CD4-positive, alpha-beta T cell treated with Interleukin-6 for 4 hours (primary cell): Measurements from ENCODE around the gene SHISA9.

ENCODE experiments used
- DNase-seq: peaks from one replicate; pipeline ENCODE4 v3.0.0-alpha.2; 2020; ENCODE audit warnings: mixed read lengths

SHISA9 gene

DNA sequence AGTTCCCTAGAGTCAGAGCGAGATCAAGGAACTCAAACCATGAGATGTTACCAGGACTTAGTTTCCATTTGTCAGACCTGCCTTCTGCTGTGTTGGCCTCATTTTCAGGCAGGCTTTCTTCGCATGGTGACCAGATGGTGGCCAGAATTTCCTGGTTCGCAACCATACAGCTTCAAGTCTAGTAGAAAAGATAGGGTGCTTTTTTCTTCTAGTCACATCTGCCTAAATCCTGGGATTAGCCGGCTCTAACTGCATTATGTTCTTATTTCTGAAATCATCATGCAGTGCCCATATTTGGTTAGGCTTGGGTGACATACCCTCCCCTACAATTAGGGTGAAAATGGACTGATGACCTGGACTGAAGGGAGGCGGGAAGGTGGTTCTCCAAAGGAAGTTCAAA lies 131.5 kb downstream of the SHISA9 start:
- DNase-seq: no peak

DNA sequence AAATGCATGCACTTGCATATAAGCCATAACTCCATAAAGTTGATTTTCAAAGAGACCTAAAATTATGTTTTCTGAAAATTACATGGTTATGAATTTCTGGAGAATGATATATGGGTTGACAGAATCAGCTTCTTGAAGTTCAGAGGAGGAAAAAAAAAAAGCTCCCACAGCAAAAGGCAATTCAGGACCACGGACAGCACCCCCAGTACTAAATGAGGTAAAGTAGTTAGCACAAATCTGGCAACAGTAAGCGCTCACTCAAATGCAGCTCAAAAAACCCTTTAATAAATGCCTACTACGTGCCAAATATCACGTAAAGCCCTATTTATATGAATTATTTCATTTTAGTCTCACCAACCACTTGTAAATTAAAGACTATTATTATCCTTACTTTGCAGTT lies 135.2 kb downstream of the SHISA9 start:
- DNase-seq: peak; percentile 1

DNA sequence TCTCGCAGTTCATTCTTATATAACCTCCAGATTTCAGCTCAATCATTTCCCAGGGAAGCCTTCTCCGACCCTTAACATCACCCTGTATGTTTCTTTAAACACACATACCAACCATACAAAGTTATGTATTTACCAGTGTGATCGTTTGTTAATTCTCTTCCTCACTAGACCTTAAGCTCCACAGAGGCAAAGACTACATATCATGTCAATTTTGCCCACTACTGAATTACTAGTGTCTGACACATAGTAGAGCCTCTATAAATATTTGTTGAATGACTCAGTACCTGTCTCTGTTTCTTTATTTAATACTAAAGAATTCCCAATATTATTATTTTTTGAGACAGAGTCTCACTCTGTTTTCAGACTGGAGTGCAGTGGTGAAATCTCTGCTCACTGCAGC lies 137.2 kb downstream of the SHISA9 start:
- DNase-seq: no peak

DNA sequence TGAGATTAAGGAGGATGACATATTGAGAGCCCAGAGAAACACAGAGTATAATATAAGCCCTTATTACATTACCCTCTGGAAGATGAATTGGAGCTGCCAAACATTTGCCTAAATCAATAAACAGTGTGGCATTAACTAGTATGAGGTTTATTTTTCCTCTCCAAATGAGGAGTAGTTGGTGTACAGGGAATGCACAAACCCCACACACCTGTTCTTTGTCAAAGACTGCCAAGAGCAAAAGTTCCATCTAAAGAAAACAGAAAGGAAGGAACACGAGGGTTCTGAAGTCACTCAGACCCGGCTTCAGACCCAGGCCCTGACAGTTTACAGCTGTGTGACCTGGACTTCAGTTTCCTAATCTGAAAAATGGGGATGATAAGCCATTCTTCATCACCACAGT lies 138.1 kb downstream of the SHISA9 start:
- no peak for DNase-seq

DNA sequence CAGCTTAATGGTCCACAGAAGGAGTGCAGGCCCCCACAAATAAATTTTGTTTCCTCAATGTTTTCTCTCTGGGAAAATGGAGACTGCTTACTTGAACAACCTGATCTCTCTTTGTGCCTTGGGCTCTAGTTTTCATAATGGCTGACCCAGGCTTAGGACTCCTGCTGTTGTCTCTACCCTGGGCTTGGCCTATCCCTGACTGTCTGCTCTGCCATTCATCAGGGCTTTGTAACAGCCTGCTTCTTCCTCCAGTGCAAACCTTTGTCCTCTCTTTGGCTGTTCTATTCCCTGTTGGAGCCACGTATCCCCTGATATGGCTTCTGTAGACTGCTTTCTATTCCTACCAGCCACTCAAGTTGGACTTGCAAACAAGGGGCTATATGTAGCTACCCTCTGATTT lies 139.8 kb downstream of the SHISA9 start:
- no peak for DNase-seq

DNA sequence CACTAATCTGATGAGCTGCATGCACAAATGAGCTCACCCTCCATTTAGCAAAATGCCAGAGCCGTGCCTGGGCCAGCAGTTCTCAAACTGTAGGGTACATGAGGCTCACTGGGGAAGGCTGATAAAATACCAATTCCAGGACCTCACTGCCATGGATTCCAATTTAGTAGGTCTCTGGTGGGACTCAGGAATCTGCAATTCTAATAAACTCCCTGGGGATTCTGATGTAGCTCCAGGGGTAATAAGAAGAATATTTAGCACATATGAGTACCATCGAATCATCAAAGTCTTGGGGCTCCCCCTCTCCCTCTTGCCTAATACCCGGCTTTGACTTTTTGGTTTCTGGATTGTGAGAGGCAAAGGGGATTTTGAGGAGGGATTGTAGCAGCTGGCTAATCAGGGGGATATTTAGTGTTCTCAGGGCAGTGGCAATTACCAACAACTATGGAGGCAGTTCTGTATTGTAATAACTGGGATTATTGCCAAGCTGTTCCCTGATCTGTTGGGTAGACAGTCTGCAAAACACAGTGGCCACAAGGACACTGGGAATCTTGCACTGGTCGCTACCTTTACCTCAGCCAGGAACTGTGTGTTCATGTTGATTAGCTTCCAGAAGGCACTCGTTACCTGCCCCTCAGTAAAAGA lies 140.4 kb downstream of the SHISA9 start:
- DNase-seq: no peak

DNA sequence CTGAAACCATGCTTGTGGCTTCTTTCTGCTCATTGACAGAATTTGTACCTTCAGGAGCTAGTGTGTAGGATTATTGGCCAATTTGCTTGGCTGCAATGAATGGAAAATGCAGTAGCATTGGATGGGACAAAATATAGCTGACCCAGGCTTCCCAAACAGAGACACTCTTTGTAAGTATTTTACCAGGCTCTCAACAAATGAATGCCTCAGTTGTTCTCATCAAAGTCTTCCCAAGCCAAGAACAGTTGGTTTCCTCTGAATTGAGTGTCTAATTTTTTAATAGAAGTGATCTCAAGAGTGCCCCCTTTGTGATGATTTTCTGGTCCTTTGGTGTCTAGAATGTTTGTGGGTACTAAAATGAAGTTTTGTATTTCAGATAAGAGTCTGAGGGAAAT lies 140.9 kb downstream of the SHISA9 start:
- DNase-seq: no peak

DNA sequence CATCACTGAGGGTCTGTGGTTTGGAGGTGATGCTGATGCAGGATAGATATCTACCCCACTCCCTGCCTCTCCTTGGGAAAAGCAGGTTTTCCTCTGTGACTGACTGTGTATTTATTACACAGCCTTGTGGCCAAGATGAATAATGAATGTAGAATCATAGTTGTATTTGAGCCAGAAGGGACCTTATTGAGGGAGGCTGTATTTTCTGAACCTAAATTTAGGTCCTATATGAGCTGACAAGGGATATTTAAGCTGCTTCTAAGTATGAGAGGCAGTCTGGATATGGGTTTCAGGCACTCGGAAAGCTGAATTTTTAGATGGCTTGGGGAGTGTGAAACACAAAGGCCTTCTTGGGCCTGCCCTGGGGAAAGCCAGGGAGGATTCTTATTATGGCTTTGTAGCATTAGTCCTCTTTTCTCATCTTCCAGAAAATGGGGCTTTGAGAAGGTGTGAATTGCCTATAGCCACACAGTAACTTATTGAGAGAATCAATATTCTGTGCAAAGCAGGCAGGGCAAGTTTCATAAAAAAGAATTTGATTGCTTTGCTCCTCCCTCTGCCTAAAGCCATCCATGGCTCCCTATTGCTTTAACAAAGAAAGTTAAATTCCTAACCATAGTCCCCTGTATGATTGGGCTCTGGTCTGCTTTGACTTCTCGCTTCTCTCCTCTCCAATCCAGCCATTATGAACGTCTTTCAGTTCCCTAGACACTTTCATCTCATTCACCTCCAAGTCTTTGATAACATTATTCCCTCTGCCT lies 144.8 kb downstream of the SHISA9 start:
- no peak for DNase-seq

DNA sequence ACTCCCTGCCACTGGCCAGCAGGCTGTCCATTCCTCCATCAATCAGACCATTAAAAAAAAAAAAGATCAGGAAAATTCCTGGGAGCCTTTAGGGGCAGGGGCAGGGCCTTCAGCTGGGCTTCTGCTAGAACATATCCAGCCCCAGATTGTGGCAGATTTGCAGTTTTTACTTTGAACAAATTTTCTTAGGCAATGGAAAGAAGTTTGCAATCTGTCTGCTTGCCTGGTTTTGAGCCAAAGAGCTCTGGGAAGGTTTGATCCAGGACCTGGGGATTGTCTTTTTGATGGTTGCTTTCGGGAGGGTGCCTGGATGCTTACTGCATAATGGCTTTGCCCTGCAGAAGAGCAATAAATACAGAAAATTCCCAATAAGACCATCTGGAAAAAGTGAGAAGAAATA lies 145.9 kb downstream of the SHISA9 start:
- no peak for DNase-seq

DNA sequence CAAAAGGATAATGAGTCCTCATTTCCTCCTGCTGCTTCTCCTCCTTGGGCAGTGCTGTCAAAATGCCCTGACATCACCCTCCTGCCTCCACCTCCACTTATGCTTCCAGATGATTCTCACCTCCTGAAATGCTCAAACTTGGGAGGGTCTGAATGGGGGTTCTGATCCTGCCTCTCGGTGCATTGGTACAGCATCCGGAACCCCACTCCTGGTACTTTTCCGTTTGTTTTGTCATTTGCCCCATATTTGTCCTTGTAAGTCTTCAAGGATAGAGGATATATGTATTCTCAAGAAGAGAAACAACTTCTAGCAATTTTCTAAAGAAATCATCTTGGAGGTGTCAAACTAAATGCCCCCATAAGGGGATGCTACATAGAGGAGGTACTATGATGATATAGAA lies 148.3 kb downstream of the SHISA9 start:
- DNase-seq: no peak

DNA sequence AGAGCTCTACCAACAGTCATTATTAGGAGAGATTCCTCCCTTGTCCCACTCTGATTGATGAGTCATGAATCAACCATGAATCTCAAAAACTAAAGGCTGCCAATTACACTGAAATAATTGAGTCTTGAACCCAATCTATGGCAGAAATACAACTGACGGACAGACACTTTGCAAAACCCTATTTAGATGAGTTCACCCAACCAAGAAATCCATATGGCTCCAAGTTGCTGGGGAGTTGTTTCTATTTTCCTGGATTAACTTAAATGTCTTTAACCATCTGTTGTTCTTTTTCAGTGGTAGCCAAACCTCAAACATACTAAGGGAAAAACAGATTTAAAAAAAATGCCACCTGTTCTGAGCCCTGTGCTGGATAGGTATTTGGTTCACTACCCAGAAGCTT lies 151.0 kb downstream of the SHISA9 start:
- no peak for DNase-seq

DNA sequence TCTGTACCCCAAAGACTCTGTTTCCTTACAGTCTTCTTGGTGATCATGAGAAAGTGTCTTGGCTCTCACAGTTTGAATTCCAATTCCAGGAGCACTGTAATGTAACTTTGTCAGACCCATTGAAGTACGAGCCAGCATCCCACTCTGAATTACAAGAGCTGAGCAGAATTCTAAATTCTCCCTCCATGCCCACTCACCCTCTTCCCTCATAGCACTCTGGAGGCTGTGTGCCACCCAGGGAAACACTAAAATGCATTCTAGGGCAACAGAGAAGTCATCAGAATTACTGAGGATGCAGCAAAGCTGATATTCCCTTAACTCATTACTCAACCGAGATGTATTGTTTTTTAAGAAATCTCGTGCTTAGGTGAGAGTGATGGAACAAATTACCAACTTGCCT lies 154.1 kb downstream of the SHISA9 start:
- DNase-seq: no peak

DNA sequence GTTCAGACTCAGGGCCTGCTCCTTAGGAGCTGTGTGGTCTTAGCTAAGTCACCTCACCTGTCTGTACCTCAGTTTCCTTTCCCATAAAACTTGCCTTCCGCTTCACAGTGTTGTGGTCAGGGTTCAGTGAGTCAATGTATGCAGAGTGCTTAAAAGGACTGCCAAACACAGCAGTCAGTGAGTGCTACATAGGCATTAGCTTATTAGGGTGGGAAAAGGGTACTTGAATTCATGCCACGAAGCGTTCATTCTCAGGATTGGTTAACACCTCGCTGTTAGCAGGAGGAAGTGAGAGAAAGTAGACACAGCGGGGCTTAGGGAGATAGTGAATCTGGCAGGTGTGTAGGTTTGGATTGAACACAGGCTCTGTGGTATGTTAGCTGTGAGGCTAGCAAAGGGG lies 155.2 kb downstream of the SHISA9 start:
- DNase-seq: no peak

DNA sequence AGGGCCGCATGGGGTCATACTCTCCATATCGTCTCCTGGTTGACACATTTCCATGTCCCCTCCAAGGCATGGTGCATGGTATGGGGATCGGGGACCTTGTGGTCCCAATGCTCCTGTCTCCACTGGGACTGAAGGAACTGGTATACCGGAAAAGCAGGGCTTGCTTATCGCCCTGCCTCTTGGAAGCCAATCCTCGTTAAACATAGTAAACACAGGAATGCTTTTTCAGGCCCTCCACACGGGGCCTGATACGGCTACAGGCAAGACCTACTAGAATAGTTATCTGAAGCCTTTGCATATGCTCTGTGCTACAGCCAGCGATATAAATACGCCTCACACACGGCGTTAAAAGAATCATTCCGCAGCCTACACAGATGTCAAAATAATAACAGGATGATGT lies 159.5 kb downstream of the SHISA9 start:
- no peak for DNase-seq

DNA sequence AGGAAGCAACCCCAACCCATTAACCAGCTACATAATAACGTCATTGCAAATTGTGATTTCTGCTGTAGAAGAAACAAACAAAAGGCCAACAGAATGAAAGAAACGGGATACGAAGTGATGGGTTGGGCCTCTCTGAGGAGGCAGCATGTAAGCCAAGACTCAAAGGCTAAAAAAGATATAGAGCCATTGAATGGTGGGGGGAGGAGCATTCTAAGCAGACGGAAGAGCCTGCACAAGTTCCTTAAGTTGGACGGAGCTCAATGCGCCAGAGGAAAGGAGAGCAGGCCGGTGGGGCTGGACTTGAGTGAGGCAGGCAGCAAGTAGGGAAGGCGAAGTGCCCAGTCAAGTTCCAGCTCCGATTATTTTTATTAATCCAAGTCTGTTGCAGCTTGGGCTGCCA lies 160.3 kb downstream of the SHISA9 start:
- DNase-seq: no peak

DNA sequence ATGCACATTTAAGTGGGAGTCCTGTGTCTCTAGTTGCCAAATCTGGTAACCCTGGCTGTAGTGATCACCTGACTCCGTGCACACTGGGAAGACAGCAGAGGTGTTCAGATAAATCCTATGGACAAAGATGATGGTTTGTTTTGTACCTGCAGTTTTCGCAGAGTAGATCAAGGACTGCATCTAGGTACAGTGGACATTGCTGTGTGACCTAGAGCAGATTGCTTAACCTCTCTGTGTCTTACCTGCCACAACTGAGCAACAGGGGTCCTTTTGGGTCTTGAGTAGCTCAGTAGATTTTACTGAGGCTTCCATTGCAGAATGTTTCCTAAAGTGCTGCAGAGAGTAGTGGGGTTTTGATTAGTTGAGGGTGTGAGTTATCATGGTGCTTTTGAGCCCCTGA lies 160.8 kb downstream of the SHISA9 start:
- no peak for DNase-seq

DNA sequence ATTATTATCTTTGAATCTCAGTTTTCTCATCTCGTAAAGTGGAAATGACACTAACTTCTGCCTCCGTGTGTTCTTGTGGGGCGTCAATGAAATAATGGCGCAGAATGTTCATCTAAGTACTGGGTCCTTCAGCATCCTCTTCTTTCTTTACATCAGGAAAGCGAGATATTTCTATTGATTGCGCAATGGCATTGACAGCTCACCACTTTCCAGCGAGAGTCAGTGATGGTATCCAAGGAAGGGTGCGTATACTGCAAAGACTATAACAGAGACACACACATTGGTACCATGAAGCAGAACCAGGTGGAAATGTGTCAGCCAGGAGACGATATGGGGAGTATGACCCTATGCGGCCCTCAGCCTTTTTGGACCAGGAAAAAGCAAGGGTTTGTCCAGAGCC lies 162.1 kb downstream of the SHISA9 start:
- DNase-seq: no peak

DNA sequence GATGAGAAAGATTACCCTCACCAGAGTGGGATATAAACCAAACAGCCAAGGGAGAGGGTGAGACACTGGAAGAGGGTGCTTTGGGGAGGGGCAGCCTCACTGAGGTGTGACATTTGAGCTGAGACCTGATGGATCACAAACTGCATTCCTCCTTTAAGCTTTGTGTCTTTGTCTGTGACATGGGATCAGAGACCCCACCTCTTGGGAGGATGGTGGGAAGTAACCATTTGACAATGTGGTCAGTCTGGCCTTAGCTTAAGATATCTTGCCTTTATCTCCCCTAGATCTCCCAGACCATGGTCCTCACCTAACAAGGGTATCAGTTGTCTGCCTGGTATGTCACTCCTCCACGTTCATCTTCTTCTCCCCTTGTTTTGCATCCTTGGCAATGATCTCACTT lies 163.4 kb downstream of the SHISA9 start:
- no peak for DNase-seq

DNA sequence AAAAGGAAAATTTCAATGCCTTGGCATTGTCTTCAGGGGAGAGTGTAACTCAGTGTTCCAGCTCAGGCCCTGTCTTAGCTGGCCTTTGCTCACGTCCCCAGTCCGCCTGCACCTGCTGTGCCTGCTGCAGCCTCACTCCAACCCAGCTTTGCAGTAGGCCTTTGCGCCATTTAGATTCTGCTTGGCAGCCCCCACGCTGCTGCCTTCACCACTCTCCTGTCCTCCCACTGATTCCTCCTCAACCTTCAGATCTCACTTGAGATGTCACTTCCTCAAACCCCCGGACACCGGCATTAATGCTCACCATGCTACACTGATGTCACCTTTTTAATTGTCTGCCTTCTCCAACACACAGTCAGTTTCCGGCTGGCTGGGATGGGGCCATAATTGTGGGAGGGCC lies 166.2 kb downstream of the SHISA9 start:
- DNase-seq: no peak

DNA sequence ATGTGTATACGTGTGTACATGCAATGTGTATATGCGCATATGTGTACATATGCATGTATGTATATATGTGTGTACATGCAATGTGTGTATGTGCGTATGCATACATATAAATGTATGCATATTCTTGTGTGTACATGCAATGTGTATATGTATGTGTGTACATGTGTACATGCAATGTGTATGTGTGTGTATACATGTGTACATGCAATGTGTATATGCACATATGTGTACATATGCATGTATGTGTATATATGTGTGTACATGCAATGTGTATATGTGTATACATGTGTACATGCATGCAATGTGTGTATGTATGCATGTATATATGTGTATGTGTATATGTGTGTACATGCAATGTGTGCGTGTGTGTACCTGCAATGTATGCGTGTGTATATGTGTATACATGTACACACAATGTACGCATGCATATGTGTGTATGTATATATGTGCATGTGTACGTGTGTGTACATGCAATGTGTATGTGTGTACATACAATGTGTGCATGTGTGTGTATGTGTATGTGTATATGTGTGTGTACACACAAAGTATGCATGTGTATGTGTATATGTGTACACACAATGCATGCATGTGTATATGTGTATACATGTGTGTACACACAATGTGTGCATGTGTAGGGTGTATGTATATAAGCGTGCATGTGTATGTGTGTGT lies 167.7 kb downstream of the SHISA9 start:
- DNase-seq: no peak

DNA sequence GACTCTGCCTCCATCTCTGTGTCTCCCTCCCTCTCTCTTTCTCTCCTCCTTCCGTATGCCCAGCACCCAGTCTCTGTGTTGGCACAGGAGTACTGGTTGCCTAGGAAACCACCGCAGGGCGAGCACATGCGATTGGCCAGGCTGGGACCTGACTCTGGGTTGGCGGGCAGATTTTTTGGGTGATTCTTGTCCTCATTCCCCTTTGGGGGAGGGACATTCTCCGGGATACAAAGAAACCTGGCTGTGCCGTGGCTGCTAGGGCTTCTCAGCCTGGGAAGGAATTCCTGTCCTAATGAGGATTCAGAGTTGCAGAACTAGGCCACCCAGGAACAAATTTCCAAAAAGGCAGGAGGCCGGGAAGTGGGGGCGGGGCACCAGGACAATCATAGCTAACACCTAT lies 168.9 kb downstream of the SHISA9 start:
- DNase-seq: no peak

DNA sequence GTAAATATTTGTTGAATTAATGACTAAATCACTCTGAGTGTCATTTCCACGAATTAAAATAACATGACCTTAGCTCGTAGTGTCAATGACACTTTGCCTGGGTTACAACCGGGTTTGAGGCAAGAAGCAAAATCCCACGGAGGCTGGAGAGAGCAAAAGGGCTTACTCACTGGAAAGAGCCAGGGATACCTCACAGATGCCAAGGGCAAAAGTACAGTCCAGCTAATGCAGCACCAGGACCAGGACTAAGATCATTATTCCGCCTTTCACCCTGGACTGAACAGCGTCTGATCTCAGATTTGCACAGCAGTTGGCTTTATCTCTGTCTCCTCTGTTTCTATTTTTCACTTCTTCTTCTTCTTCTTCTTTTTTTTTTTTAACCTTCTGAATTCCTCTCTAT lies 175.5 kb downstream of the SHISA9 start:
- DNase-seq: no peak

DNA sequence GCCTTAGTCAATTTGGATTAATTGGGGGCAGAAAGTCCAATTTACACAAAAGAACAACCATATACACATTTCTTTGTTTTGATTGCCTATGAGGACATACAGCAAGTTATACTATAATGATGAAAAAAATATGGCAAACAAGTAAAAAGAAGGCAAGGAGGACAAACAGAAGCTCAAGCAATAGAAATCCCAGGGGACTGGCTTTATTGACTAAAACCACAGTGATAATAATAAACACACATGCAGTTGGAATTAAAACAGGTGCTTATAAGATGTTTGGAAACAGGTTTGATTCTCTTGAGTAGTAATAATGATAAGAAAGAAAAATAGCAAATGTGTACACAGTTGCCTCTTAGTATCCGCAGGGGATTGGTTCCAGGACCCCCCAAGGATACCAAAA lies 176.4 kb downstream of the SHISA9 start:
- no peak for DNase-seq

DNA sequence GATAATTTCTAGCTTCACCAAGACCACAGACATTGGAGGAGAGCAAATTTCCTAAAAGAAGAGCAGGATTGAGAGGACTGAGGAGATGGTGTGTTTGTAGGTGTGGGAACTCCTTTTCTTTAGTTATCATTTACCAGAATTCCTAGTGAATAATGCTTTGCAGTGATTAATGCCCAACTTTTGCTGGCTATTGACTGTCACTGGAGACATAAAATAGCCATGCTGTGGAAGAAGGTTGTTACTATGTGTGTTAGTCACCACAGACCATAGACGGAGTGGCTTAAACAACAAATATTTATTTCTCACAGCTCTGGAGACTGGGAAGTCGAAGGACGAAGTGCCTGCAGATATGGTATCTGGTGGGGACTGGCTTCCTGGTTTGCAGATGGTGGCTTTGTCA lies 179.1 kb downstream of the SHISA9 start:
- DNase-seq: no peak
